ENCODE results near the gene ZSCAN25.

The ZSCAN25 gene

GRCh38 chr7:99667179-99667578 lies 50.4 kb downstream of the ZSCAN25 start:
- TF ChIP-seq POLR2AphosphoS5 (IDR thresholded peaks at IDR 0.05; ENCODE audit: low read depth, low read length) = no peak
- TF ChIP-seq TAF1 (IDR thresholded peaks at IDR 0.05; ENCODE audit: borderline replicate concordance, insufficient read depth, low read length) = no peak
- no peak for TF ChIP-seq SIN3A (IDR thresholded peaks at IDR 0.05; ENCODE audit: borderline replicate concordance, insufficient read depth, low read length)
- no peak for TF ChIP-seq FOXP2 (optimal IDR thresholded peaks at IDR 0.05; ENCODE audit: borderline replicate concordance, extremely low read depth, extremely low read length, insufficient read depth)
- no peak for TF ChIP-seq REST (IDR thresholded peaks at IDR 0.05; ENCODE audit: insufficient read depth in 1 of 2, low read depth in 2 of 2, low read length in 2 of 2)

GRCh38 chr7:99668541-99668940 lies 51.8 kb downstream of the ZSCAN25 start:
- TF ChIP-seq TAF1 (IDR thresholded peaks at IDR 0.05; ENCODE audit: borderline replicate concordance, insufficient read depth, low read length) (no peak), POLR2AphosphoS5 (IDR thresholded peaks at IDR 0.05; ENCODE audit: low read depth, low read length) (no peak), REST (IDR thresholded peaks at IDR 0.05; ENCODE audit: insufficient read depth in 1 of 2, low read depth in 2 of 2, low read length in 2 of 2) (no peak), SIN3A (IDR thresholded peaks at IDR 0.05; ENCODE audit: borderline replicate concordance, insufficient read depth, low read length) (no peak), FOXP2 (optimal IDR thresholded peaks at IDR 0.05; ENCODE audit: borderline replicate concordance, extremely low read depth, extremely low read length, insufficient read depth) (no peak)

GRCh38 chr7:99669782-99670181 lies 53.0 kb downstream of the ZSCAN25 start:
- TF ChIP-seq FOXP2 (optimal IDR thresholded peaks at IDR 0.05; ENCODE audit: borderline replicate concordance, extremely low read depth, extremely low read length, insufficient read depth) = no peak
- TF ChIP-seq TAF1 (IDR thresholded peaks at IDR 0.05; ENCODE audit: borderline replicate concordance, insufficient read depth, low read length) = no peak
- TF ChIP-seq SIN3A (IDR thresholded peaks at IDR 0.05; ENCODE audit: borderline replicate concordance, insufficient read depth, low read length) = no peak
- TF ChIP-seq REST (IDR thresholded peaks at IDR 0.05; ENCODE audit: insufficient read depth in 1 of 2, low read depth in 2 of 2, low read length in 2 of 2) = no peak
- TF ChIP-seq POLR2AphosphoS5 (IDR thresholded peaks at IDR 0.05; ENCODE audit: low read depth, low read length) = no peak

- TF ChIP-seq SIN3A (IDR thresholded peaks at IDR 0.05; ENCODE audit: borderline replicate concordance, insufficient read depth, low read length) (no peak), FOXP2 (optimal IDR thresholded peaks at IDR 0.05; ENCODE audit: borderline replicate concordance, extremely low read depth, extremely low read length, insufficient read depth) (no peak), REST (IDR thresholded peaks at IDR 0.05; ENCODE audit: insufficient read depth in 1 of 2, low read depth in 2 of 2, low read length in 2 of 2) (no peak), POLR2AphosphoS5 (IDR thresholded peaks at IDR 0.05; ENCODE audit: low read depth, low read length) (no peak), TAF1 (IDR thresholded peaks at IDR 0.05; ENCODE audit: borderline replicate concordance, insufficient read depth, low read length) (no peak)
These were observed 55.8 kb downstream of the ZSCAN25 start for GRCh38 chr7:99672573-99672972.
